ENCODE data around the gene WNT1.

DNA sequence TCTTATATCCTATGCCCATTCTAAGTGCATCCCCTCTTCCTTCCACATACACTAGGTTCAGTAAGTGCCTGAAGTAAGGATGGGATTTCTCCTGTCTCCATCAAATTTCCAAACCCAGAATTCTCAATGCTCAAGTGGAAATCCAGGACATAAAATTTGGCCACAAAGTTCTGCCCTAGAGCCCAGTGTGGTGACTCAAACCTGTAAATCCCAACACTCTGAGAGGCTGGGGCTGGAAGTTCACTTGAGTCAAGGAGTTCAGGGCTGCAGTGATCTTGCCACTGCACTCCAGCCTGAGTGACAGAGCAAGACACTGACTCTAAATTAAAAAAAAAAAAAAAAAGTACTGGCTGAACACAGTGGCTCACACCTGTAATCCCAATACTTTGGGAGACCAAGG, 16.3 kb upstream of the WNT1 start:
- TF ChIP-seq CTCF (IDR thresholded peaks at IDR 0.05; ENCODE audit: low read length) (no peak), EZH2 (IDR thresholded peaks at IDR 0.05; ENCODE audit: borderline replicate concordance, low read length) (no peak)
